IMR-90 (cell line): ENCODE data around the gene TJP3. TPM values are rescaled to one million over a fixed set of nuclear protein-coding genes. Genes with fewer than 3 reads are reported as not detected.

Experiments
- ATAC-seq: fragments of 200-7000 bp; cut with Tn5 transposase; 2 replicates; pipeline ENCODE4 v1.9.1; 2020; ENCODE audit warnings: low read depth, mild to moderate bottlenecking, moderate library complexity
- BruUV-seq: library from RNA; stranded (reverse); fragments of 400-500 nt; replicated peaks from 2 replicates; lab custom pipeline; 2021; lab: Mats Ljungman, UMichigan
- CTCF ChIA-PET: fragments of 300-600 bp; formaldehyde crosslinking; extraction: SDS; loops from one replicate; lab custom pipeline; 2021; ENCODE audit warnings: antibody characterized with exemption; lab: Yijun Ruan, JAX
- POLR2A ChIA-PET: fragments of 300-600 bp; sonication (Branson Sonifier 250); formaldehyde crosslinking; loops from one replicate; lab custom pipeline; 2022; ENCODE audit warnings: antibody characterized with exemption; ENCODE audit not compliant: unreplicated experiment; lab: Charles Lee
- DNase-seq: peaks from one replicate; pipeline ENCODE4 v3.0.0; 2013
- H2AFZ ChIP-seq: replicated peaks from 2 replicates; pipeline ENCODE3; 2013; ENCODE audit warnings: low read length, mild to moderate bottlenecking; ENCODE audit not compliant: poor library complexity
- H2AK5ac ChIP-seq: 2 replicates; pipeline ENCODE4 v1.6.1; 2013; ENCODE audit warnings: low read depth, low read length, inconsistent platforms
- H2AK9ac ChIP-seq: replicated peaks from 2 replicates; pipeline ENCODE3; 2013; ENCODE audit warnings: mild to moderate bottlenecking, low read depth, low read length, moderate library complexity; ENCODE audit not compliant: poor library complexity
- H2BK120ac ChIP-seq: 2 replicates; pipeline ENCODE4 v1.6.1; 2013; ENCODE audit warnings: low read depth, low read length, inconsistent platforms
- H2BK15ac ChIP-seq: 3 replicates; pipeline ENCODE4 v1.6.1; 2013; ENCODE audit warnings: low read depth, low read length, inconsistent platforms
- H2BK20ac ChIP-seq: 2 replicates; pipeline ENCODE4 v1.6.1; 2013; ENCODE audit warnings: low read depth, mild to moderate bottlenecking, inconsistent platforms, low read length, moderate library complexity
- H2BK5ac ChIP-seq: 2 replicates; pipeline ENCODE4 v1.6.1; 2013; ENCODE audit warnings: mild to moderate bottlenecking, low read depth, low read length, inconsistent platforms; ENCODE audit not compliant: poor library complexity, severe bottlenecking
- H3K14ac ChIP-seq: replicated peaks from 2 replicates; pipeline ENCODE4 v1.6.1; 2013; ENCODE audit warnings: low read depth, low read length, inconsistent platforms
- H3K18ac ChIP-seq: 2 replicates; pipeline ENCODE4 v1.6.1; 2013; ENCODE audit warnings: low read depth, low read length, control low read depth
- H3K23ac ChIP-seq: 2 replicates; pipeline ENCODE4 v1.6.1; 2013; ENCODE audit warnings: low read depth, low read length, inconsistent platforms
- H3K27ac ChIP-seq: 2 replicates; pipeline ENCODE4 v1.5.1; 2013; ENCODE audit warnings: mild to moderate bottlenecking, control low read depth, low read length; ENCODE audit not compliant: insufficient read depth
- H3K27me3 ChIP-seq: 2 replicates; pipeline ENCODE4 v1.6.1; 2013; ENCODE audit warnings: low read length; ENCODE audit not compliant: control insufficient read depth, insufficient read depth
- H3K36me3 ChIP-seq: 2 replicates; pipeline ENCODE4 v1.6.1; 2013; ENCODE audit warnings: low read length, mixed read lengths; ENCODE audit not compliant: control insufficient read depth, insufficient read depth
- H3K4ac ChIP-seq: 2 replicates; pipeline ENCODE4 v1.6.1; 2013; ENCODE audit warnings: low read depth, low read length, inconsistent platforms
- H3K4me1 ChIP-seq: 2 replicates; pipeline ENCODE4 v1.6.1; 2013; ENCODE audit warnings: low read length, mixed read lengths; ENCODE audit not compliant: control insufficient read depth, insufficient read depth
- H3K4me2 ChIP-seq: 2 replicates; pipeline ENCODE4 v1.6.1; 2013; ENCODE audit warnings: low read depth, mild to moderate bottlenecking, control low read depth, low read length, moderate library complexity
- H3K4me3 ChIP-seq: 2 replicates; pipeline ENCODE4 v1.5.1; 2013; ENCODE audit warnings: low read depth, mild to moderate bottlenecking, control low read depth, low read length, moderate library complexity; ENCODE audit not compliant: insufficient read depth
- H3K56ac ChIP-seq: 2 replicates; pipeline ENCODE4 v1.6.1; 2013; ENCODE audit warnings: low read length, inconsistent platforms; ENCODE audit not compliant: insufficient read depth; ENCODE audit errors: extremely low read depth
- H3K79me1 ChIP-seq, 2 experiments: 2 replicates each; pipeline ENCODE4 v1.6.1; 2013; ENCODE audit warnings: low read length in 2 of 2, inconsistent platforms in 1 of 2, low read depth in 1 of 2
- H3K9ac ChIP-seq: 2 replicates; pipeline ENCODE4 v1.6.1; 2013; ENCODE audit warnings: low read depth, low read length, control low read depth
- H3K9me1 ChIP-seq: 2 replicates; pipeline ENCODE4 v1.6.1; 2013; ENCODE audit warnings: low read length, inconsistent platforms; ENCODE audit not compliant: insufficient read depth
- H3K9me3 ChIP-seq: 2 replicates; pipeline ENCODE4 v1.6.1; 2013; ENCODE audit warnings: low read length; ENCODE audit not compliant: control insufficient read depth, insufficient read depth
- H4K20me1 ChIP-seq: 2 replicates; pipeline ENCODE4 v1.6.1; 2013; ENCODE audit warnings: low read length, inconsistent platforms; ENCODE audit not compliant: insufficient read depth
- H4K5ac ChIP-seq: 2 replicates; pipeline ENCODE4 v1.6.1; 2013; ENCODE audit warnings: mild to moderate bottlenecking, low read depth, low read length, control low read depth
- H4K8ac ChIP-seq, 2 experiments: 2 replicates each; pipeline ENCODE4 v1.6.1; 2013; ENCODE audit warnings: low read depth in 2 of 2, low read length in 2 of 2, control low read depth in 1 of 2, inconsistent platforms in 1 of 2
- H4K91ac ChIP-seq: 2 replicates; pipeline ENCODE4 v1.6.1; 2013; ENCODE audit warnings: low read depth, low read length, inconsistent platforms; ENCODE audit not compliant: insufficient read depth
- BHLHE40 ChIP-seq: fragments of 150-350 bp; IDR thresholded peaks from 2 replicates; pipeline ENCODE4 v1.6.1; 2016; ENCODE audit warnings: mild to moderate bottlenecking, low read depth, low read length
- CEBPB ChIP-seq: IDR thresholded peaks from 2 replicates; pipeline ENCODE4 v1.6.1; 2012; ENCODE audit warnings: low read depth, low read length, improper control_type of control experiment
- CHD1 ChIP-seq: IDR thresholded peaks from 2 replicates; pipeline ENCODE4 v1.6.1; 2012; ENCODE audit warnings: low read depth, low read length, improper control_type of control experiment
- FOS ChIP-seq: fragments of 150-350 bp; IDR thresholded peaks from 2 replicates; pipeline ENCODE4 v1.6.1; 2016; ENCODE audit warnings: low read depth, low read length
- MAFK ChIP-seq: IDR thresholded peaks from 2 replicates; pipeline ENCODE4 v1.6.1; 2012; ENCODE audit warnings: low read depth, low read length, improper control_type of control experiment
- MAZ ChIP-seq: IDR thresholded peaks from 2 replicates; pipeline ENCODE4 v1.6.1; 2012; ENCODE audit warnings: low read depth, mild to moderate bottlenecking, low read length, improper control_type of control experiment, moderate library complexity, borderline replicate concordance
- MXI1 ChIP-seq: IDR thresholded peaks from 2 replicates; pipeline ENCODE4 v1.6.1; 2012; ENCODE audit warnings: low read depth, mild to moderate bottlenecking, low read length, moderate library complexity, borderline replicate concordance
- NFE2L2 ChIP-seq: fragments of 150-350 bp; IDR thresholded peaks from 2 replicates; pipeline ENCODE4 v1.6.1; 2016; ENCODE audit warnings: low read depth, mild to moderate bottlenecking, low read length
- POLR2A ChIP-seq: IDR thresholded peaks from 2 replicates; pipeline ENCODE4 v1.6.1; 2012; ENCODE audit warnings: mild to moderate bottlenecking, low read depth, low read length
- RAD21 ChIP-seq: IDR thresholded peaks from 2 replicates; pipeline ENCODE4 v1.6.1; 2012; ENCODE audit warnings: low read length, improper control_type of control experiment
- RCOR1 ChIP-seq: IDR thresholded peaks from 2 replicates; pipeline ENCODE4 v1.6.1; 2012; ENCODE audit warnings: mild to moderate bottlenecking, low read length, improper control_type of control experiment; ENCODE audit not compliant: insufficient replicate concordance
- RFX5 ChIP-seq: IDR thresholded peaks from 2 replicates; pipeline ENCODE4 v1.8.0; 2012; ENCODE audit warnings: low read depth, mild to moderate bottlenecking, low read length, moderate library complexity
- SMC3 ChIP-seq: fragments of 150-350 bp; IDR thresholded peaks from 2 replicates; pipeline ENCODE4 v1.6.1; 2016; ENCODE audit warnings: low read depth, mild to moderate bottlenecking, antibody characterized with exemption, low read length, moderate library complexity
- whole genome bisulfite sequencing, 2 experiments: methylation state at CpG; one replicate each; pipeline versions ENCODE4 v1.1.5 to v1.1.7; 2013; ENCODE audit warnings: missing lambda C conversion rate in 2 of 2; ENCODE audit not compliant: insufficient read length in 1 of 2; ENCODE audit errors: extremely low coverage in 2 of 2; 5-methylcytosine and 5-hydroxymethylcytosine counted together
- dilution Hi-C: fragments of 300-500 bp; cut with HindIII; formaldehyde crosslinking; loops from one replicate; pipeline ENCODE4 v1.14.3; 2018; ENCODE audit warnings: low sequenced_read_pairs; ENCODE audit not compliant: unreplicated experiment
- in situ Hi-C: fragments of 300-500 bp; cut with MboI; formaldehyde crosslinking; loops from 3 replicates; pipeline ENCODE4 v1.14.3; 2019; ENCODE audit warnings: low sequenced_read_pairs, inconsistent platforms, mixed read lengths
- intact Hi-C: fragments of 100-400 bp; cut with micrococcal nuclease; formaldehyde crosslinking; loops from 2 replicates; pipeline ENCODE4 v1.10.0; 2022
- polyA plus RNA-seq, 3 experiments: library from polyadenylated mRNA; depleted of rRNA; stranded (reverse); fragments of >200 nt; gene quantifications; 2 replicates each; pipeline ENCODE4 v1.2.3, GENCODE V29; 2012; ENCODE audit warnings: low replicate concordance in 1 of 3
- total RNA-seq: library from RNA; depleted of rRNA; stranded (reverse); fragments of >200 nt; gene quantifications from 2 replicates; pipeline ENCODE4 v1.2.3, GENCODE V29; 2012
- TF ChIP-seq, protein P1 (sequence below): fragments of 150-350 bp; IDR thresholded peaks from 2 replicates; pipeline ENCODE4 v1.6.1; 2017; ENCODE audit warnings: mild to moderate bottlenecking, antibody characterized with exemption, low read length, low read depth
- TF ChIP-seq, protein P2 (sequence below): conservative IDR thresholded peaks from 2 replicates; pipeline ENCODE4 v1.5.1; 2012; ENCODE audit warnings: mild to moderate bottlenecking, low read depth, low read length, improper control_type of control experiment

Gene TJP3
- total and polyA plus RNA-seq, 2 of the 4 experiments (the other 2 are of a cell fraction) = not detected

DNA sequence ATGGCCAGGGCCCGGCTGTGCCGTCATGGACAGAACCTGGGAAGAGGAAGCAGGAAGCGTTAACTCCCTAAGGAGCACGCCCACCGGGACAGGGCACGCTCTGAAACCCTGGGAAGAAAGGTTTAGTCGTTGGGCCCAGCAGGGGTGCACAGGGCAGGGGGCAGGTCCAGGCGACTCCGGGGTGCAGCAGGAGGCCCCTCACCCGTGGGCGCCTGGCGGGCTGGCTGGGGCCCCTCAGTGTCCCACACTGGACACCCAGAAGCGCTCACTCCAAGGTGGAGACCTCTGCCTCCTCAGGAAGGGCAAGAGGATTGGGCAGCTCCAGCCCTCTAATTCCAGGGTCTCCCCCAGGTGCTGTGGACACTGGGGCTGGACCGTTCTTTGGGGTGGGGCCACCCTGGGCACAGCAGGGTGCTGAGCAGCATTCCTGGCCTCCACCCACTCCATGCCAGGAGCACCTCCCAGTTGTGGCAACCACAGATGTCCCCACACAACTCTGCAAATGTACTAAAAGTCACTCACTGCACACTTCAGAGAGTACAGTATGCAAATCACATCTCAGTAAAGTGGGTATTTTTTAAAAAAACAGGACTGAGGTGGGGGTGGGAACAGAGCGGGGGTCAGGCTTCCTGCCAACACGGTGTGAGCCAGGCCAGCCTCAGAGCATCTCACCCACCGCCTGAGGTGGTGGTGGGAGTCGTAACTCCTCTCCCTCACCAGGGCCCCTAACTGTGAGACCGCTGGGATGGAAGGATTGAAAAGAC lies 43.1 kb upstream of the TJP3 start:
- H3K27ac ChIP-seq = no peak overlapping the region
- H3K4me3 ChIP-seq = no peak overlapping the region
- H2BK5ac ChIP-seq = no peak overlapping the region
- H4K20me1 ChIP-seq = peaks cover 17% of the 10 kb centered on the region
- no peak overlapping the region for H3K4ac ChIP-seq
- CTCF ChIA-PET = no interaction called here
- H3K9me1 ChIP-seq = no peaks in the 10 kb centered on the region
- H3K79me1 ChIP-seq = peaks cover 6 to 29% of the 10 kb centered on the region in 2 experiments
- H3K4me2 ChIP-seq = no peak overlapping the region
- no peak overlapping the region for H2AK5ac ChIP-seq
- intact Hi-C loops (loop anchor here (5.0 to 10.0 kb wide), 3 partner anchors 157 to 540 kb away; no protein-coding TSS in a partner anchor), in situ Hi-C loops (loop anchor here (5.0 kb wide), 1 partner anchor 37 kb away; the partner anchor contains the start of gene PIP5K1C), dilution Hi-C loops (no loop called here)
- H4K8ac ChIP-seq = no peak overlapping the region
- H3K23ac ChIP-seq = no peak overlapping the region
- POLR2A ChIA-PET = no interaction called here
- H4K91ac ChIP-seq = no peak overlapping the region
- H3K56ac ChIP-seq = no peak overlapping the region
- no peak overlapping the region for H2BK20ac ChIP-seq
- no peak for ATAC-seq
- no peaks in the 10 kb centered on the region for H3K27me3 ChIP-seq
- BruUV-seq = no TSS peak
- H3K4me1 ChIP-seq = no peaks in the 10 kb centered on the region
- no peak overlapping the region for H4K5ac ChIP-seq
- H2BK120ac ChIP-seq = no peak overlapping the region
- no peak for DNase-seq
- H3K14ac ChIP-seq = no peak overlapping the region
- peak overlapping the region; percentile 90 for H2AK9ac ChIP-seq
- 100% methylated on average over 2 of the region's 19 CpGs; no CpG with 5 or more reads in 1 of the 2 experiments for WGBS, 2 experiments
- no peak overlapping the region for H2BK15ac ChIP-seq
- H3K9me3 ChIP-seq = no peaks in the 10 kb centered on the region
- H3K36me3 ChIP-seq = peaks cover 36% of the 10 kb centered on the region
- H3K9ac ChIP-seq = no peak overlapping the region
- peak overlapping the region; percentile 70 for H2AFZ ChIP-seq
- H3K18ac ChIP-seq = no peak overlapping the region
- TF ChIP-seq POLR2A (no peak), MAZ (no peak), BHLHE40 (no peak), SMC3 (no peak), MAFK (no peak), FOS (no peak), RAD21 (no peak), RCOR1 (no peak), MXI1 (no peak), CEBPB (no peak), CHD1 (no peak), NFE2L2 (no peak), RFX5 (no peak)
- TF ChIP-seq, protein P1, sequence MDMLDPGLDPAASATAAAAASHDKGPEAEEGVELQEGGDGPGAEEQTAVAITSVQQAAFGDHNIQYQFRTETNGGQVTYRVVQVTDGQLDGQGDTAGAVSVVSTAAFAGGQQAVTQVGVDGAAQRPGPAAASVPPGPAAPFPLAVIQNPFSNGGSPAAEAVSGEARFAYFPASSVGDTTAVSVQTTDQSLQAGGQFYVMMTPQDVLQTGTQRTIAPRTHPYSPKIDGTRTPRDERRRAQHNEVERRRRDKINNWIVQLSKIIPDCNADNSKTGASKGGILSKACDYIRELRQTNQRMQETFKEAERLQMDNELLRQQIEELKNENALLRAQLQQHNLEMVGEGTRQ = no peak
- TF ChIP-seq, protein P2, sequence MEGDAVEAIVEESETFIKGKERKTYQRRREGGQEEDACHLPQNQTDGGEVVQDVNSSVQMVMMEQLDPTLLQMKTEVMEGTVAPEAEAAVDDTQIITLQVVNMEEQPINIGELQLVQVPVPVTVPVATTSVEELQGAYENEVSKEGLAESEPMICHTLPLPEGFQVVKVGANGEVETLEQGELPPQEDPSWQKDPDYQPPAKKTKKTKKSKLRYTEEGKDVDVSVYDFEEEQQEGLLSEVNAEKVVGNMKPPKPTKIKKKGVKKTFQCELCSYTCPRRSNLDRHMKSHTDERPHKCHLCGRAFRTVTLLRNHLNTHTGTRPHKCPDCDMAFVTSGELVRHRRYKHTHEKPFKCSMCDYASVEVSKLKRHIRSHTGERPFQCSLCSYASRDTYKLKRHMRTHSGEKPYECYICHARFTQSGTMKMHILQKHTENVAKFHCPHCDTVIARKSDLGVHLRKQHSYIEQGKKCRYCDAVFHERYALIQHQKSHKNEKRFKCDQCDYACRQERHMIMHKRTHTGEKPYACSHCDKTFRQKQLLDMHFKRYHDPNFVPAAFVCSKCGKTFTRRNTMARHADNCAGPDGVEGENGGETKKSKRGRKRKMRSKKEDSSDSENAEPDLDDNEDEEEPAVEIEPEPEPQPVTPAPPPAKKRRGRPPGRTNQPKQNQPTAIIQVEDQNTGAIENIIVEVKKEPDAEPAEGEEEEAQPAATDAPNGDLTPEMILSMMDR = no peak
